GM23338 (cell line): ENCODE results near the gene PTGDS. TPM values are rescaled to one million over a fixed set of nuclear protein-coding genes. Genes with fewer than 3 reads are reported as not detected.

Source experiments
- ATAC-seq: fragments of 200-7000 bp; cut with Tn5 transposase; 3 replicates; pipeline ENCODE4 v1.9.1; 2020
- DNase-seq: peaks from one replicate; pipeline ENCODE4 v3.0.0-alpha.2; 2015; ENCODE audit warnings: low spot score
- H2AFZ ChIP-seq: fragments of 200-600 bp; sonication (generic); 2 replicates; pipeline ENCODE4 v1.8.0; 2016; ENCODE audit warnings: antibody characterized with exemption, mild to moderate bottlenecking, moderate library complexity
- H3F3A ChIP-seq: fragments of 200-600 bp; sonication (generic); replicated peaks from 2 replicates; pipeline ENCODE4 v1.8.0; 2017; ENCODE audit warnings: antibody characterized with exemption, mixed run types, low read depth
- H3K27ac ChIP-seq: fragments of 200-600 bp; sonication (generic); 2 replicates; pipeline ENCODE4 v1.6.1; 2016; ENCODE audit warnings: low read depth
- H3K27me3 ChIP-seq: fragments of 200-600 bp; sonication (generic); 2 replicates; pipeline ENCODE4 v1.8.0; 2016; ENCODE audit warnings: mild to moderate bottlenecking, mixed run types, moderate library complexity; ENCODE audit not compliant: insufficient read depth
- H3K36me3 ChIP-seq: fragments of 200-600 bp; sonication (generic); 2 replicates; pipeline ENCODE4 v1.8.0; 2016; ENCODE audit warnings: mild to moderate bottlenecking; ENCODE audit not compliant: insufficient read depth
- H3K4me1 ChIP-seq: fragments of 200-600 bp; sonication (generic); 2 replicates; pipeline ENCODE4 v1.8.0; 2016; ENCODE audit warnings: mild to moderate bottlenecking, moderate library complexity; ENCODE audit not compliant: insufficient read depth
- H3K4me2 ChIP-seq: fragments of 200-600 bp; sonication (generic); 2 replicates; pipeline ENCODE4 v1.7.1; 2017; ENCODE audit warnings: mixed run types
- H3K4me3 ChIP-seq: fragments of 200-600 bp; sonication (generic); 2 replicates; pipeline ENCODE4 v1.6.1; 2016; ENCODE audit warnings: mixed run types
- H3K79me2 ChIP-seq: fragments of 200-600 bp; sonication (generic); replicated peaks from 2 replicates; pipeline ENCODE4 v1.8.0; 2017; ENCODE audit warnings: mild to moderate bottlenecking; ENCODE audit not compliant: insufficient read depth
- H3K9me2 ChIP-seq: fragments of 200-600 bp; sonication (generic); 2 replicates; pipeline ENCODE4 v1.8.0; 2017; ENCODE audit not compliant: insufficient read depth
- H4K20me1 ChIP-seq: fragments of 200-600 bp; sonication (generic); replicated peaks from 2 replicates; pipeline ENCODE4 v1.8.0; 2017; ENCODE audit warnings: mild to moderate bottlenecking; ENCODE audit not compliant: insufficient read depth
- H3K27ac Mint-ChIP-seq: 2 replicates; pipeline ENCODE4 v1.8.0; 2020; ENCODE audit warnings: inconsistent platforms, mild to moderate bottlenecking, moderate library complexity, mixed read lengths
- H3K27me3 Mint-ChIP-seq: 3 replicates; pipeline ENCODE4 v1.8.0; 2022; ENCODE audit warnings: low read depth, mild to moderate bottlenecking, moderate library complexity, mixed read lengths, inconsistent platforms; ENCODE audit not compliant: insufficient read depth, poor library complexity
- H3K36me3 Mint-ChIP-seq: 3 replicates; pipeline ENCODE4 v1.8.0; 2021; ENCODE audit warnings: low read depth, mild to moderate bottlenecking, inconsistent platforms, moderate library complexity, mixed read lengths
- H3K4me1 Mint-ChIP-seq: 3 replicates; pipeline ENCODE4 v1.8.0; 2020; ENCODE audit warnings: mild to moderate bottlenecking, inconsistent platforms, mixed read lengths
- H3K4me3 Mint-ChIP-seq: 3 replicates; pipeline ENCODE4 v1.8.0; 2021; ENCODE audit warnings: moderate library complexity, mild to moderate bottlenecking, inconsistent platforms, mixed read lengths
- H3K9me3 Mint-ChIP-seq: 3 replicates; pipeline ENCODE4 v1.8.0; 2020; ENCODE audit warnings: moderate library complexity, mild to moderate bottlenecking, inconsistent platforms, mixed read lengths
- CREB1 ChIP-seq: fragments of 250-450 bp; sonication (Bioruptor Pico); IDR thresholded peaks from 2 replicates; pipeline ENCODE4 v1.5.0; 2020; ENCODE audit warnings: low read depth, mild to moderate bottlenecking, moderate library complexity
- CTCF ChIP-seq, 2 experiments: fragments of 200-600 bp in 1 of 2; sonication (generic) in 1 of 2; conservative IDR thresholded peaks; 2 replicates each; pipeline versions ENCODE4 v1.5.1 to v1.6.1; 2016 to 2017; ENCODE audit warnings: antibody characterized with exemption in 2 of 2, low read depth in 2 of 2, mild to moderate bottlenecking in 2 of 2, moderate library complexity in 1 of 2
- ETS1 ChIP-seq: IDR thresholded peaks from 2 replicates; pipeline ENCODE4 v1.6.1; 2016; ENCODE audit warnings: antibody characterized with exemption
- EZH2 ChIP-seq: fragments of 200-600 bp; sonication (generic); IDR thresholded peaks from one replicate; pipeline ENCODE4 v1.8.0; 2017; ENCODE audit warnings: antibody characterized with exemption, mild to moderate bottlenecking, low read depth; ENCODE audit not compliant: unreplicated experiment
- EZH2phosphoT487 ChIP-seq: fragments of 200-600 bp; sonication (generic); IDR thresholded peaks from one replicate; pipeline ENCODE4 v1.8.1; 2018; ENCODE audit warnings: antibody characterized with exemption; ENCODE audit not compliant: unreplicated experiment
- JUNB ChIP-seq: IDR thresholded peaks from one replicate; pipeline ENCODE4 v1.6.1; 2016; ENCODE audit warnings: antibody characterized with exemption; ENCODE audit not compliant: unreplicated experiment
- NANOG ChIP-seq: IDR thresholded peaks from 2 replicates; pipeline ENCODE4 v1.6.1; 2016; ENCODE audit warnings: antibody characterized with exemption, borderline replicate concordance
- POLR2AphosphoS5 ChIP-seq: IDR thresholded peaks from 2 replicates; pipeline ENCODE4 v1.6.1; 2016; ENCODE audit warnings: antibody characterized with exemption, low read depth
- REST ChIP-seq: IDR thresholded peaks from one replicate; pipeline ENCODE4 v1.6.1; 2018; ENCODE audit warnings: antibody characterized with exemption; ENCODE audit not compliant: unreplicated experiment
- STAT1 ChIP-seq: IDR thresholded peaks from one replicate; pipeline ENCODE4 v1.6.1; 2016; ENCODE audit warnings: antibody characterized with exemption; ENCODE audit not compliant: unreplicated experiment
- ZNF114 ChIP-seq: fragments of 250-450 bp; sonication (Bioruptor Pico); IDR thresholded peaks from 2 replicates; pipeline ENCODE4 v1.5.0; 2020; ENCODE audit warnings: mild to moderate bottlenecking, moderate library complexity
- ZNF331 ChIP-seq: fragments of 250-450 bp; sonication (Bioruptor Pico); IDR thresholded peaks from 2 replicates; pipeline ENCODE4 v1.5.0; 2020; ENCODE audit warnings: low read depth, mild to moderate bottlenecking, moderate library complexity
- ZNF462 ChIP-seq: fragments of 250-450 bp; sonication (Bioruptor Pico); IDR thresholded peaks from 2 replicates; pipeline ENCODE4 v1.5.0; 2020; ENCODE audit warnings: mild to moderate bottlenecking, moderate library complexity
- polyA plus RNA-seq: library from polyadenylated mRNA; unstranded; fragments of >200 nt; fragmentation: Nextera tagmentation; extraction: Ambion mirVana; gene quantifications from 2 replicates; pipeline ENCODE4 v1.2.1, GENCODE V29; 2016
- total RNA-seq: library from RNA; depleted of rRNA; stranded (reverse); fragments of >200 nt; shearing (Covaris generic); gene quantifications from 2 replicates; pipeline ENCODE4 v1.2.3, GENCODE V29; 2014

The PTGDS gene
- total and polyA plus RNA-seq, 2 experiments from 2014 or later, result 1.9 to 3.1 TPM

DNA sequence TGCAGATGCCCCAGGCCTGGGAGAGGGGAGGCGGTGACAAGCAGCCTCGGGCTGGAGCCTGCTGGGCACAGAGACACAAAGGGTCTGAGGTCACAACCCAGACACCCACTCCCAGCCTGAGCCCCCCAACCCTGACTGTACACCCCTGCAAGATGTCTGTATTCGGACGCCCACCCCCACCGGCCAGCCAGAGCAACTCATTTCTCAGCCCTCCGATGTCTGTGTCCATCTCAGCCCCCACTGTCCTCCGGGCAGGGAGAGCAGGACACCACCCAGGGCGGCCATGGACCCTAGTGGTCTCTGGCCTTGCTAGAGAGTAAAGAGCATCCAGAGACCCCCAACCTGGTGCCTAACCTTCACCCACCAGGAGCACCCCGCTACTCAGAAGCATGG, 21.4 kb upstream of the PTGDS start:
- Mint-ChIP-seq H3K4me1 (no peaks in the 10 kb centered on the region; the same call in 2 of the 3 replicates), H3K9me3 (peaks cover 4% of the 10 kb centered on the region; the same call in 2 of the 3 replicates), H3K27me3 (peaks cover 5% of the 10 kb centered on the region), H3K27ac (no peak overlapping the region), H3K4me3 (no peak overlapping the region), H3K36me3 (no peaks in the 10 kb centered on the region; the same call in 2 of the 3 replicates)
- H2AFZ ChIP-seq, result no peak overlapping the region
- no peak overlapping the region for H3K4me2 ChIP-seq
- H3K27me3 ChIP-seq, result no peaks in the 10 kb centered on the region
- no peak overlapping the region for H3K27ac ChIP-seq
- H3F3A ChIP-seq, result no peaks in the 10 kb centered on the region
- no peaks in the 10 kb centered on the region for H4K20me1 ChIP-seq
- no peak for DNase-seq
- H3K9me2 ChIP-seq, result 0 out of 2 replicates have a peak, but pooled peaks cover 6% of the 10 kb centered on the region
- no peaks in the 10 kb centered on the region for H3K36me3 ChIP-seq
- no peak overlapping the region for H3K4me3 ChIP-seq
- no peak for ATAC-seq
- H3K4me1 ChIP-seq, result no peaks in the 10 kb centered on the region; the same call in 1 of the 2 replicates
- TF ChIP-seq EZH2phosphoT487, result no peak
- no peak for TF ChIP-seq NANOG
- no peak for TF ChIP-seq EZH2
- TF ChIP-seq CREB1 (CRISPR knock-in tag), result no peak
- TF ChIP-seq ZNF462 (CRISPR knock-in tag), result no peak
- TF ChIP-seq ETS1, result no peak
- no peak for TF ChIP-seq REST
- no peak for TF ChIP-seq STAT1
- no peak for TF ChIP-seq CTCF (conservative IDR thresholded peaks at IDR 0.05; ENCODE audit: low read depth in 2 of 2)
- TF ChIP-seq ZNF114 (CRISPR knock-in tag), result no peak
- no peak for TF ChIP-seq JUNB
- no peak for TF ChIP-seq POLR2AphosphoS5
- TF ChIP-seq ZNF331 (CRISPR knock-in tag), result no peak
- H3K79me2 ChIP-seq, result no peaks in the 10 kb centered on the region
